WI38 (cell line): ENCODE results near the gene PCF11.
"Not testable (repeated sequence)": the region's sequence is repeated elsewhere in the genome, so short reads cannot be mapped to it uniquely, and the experiment has no call there.

Experiments used
- H3K4me3 ChIP-seq: 2 replicates; pipeline ENCODE4 v1.5.1; 2011; ENCODE audit warnings: low read depth, mild to moderate bottlenecking, control low read depth, low read length
- TF ChIP-seq, protein P1 (sequence below): IDR thresholded peaks from 2 replicates; pipeline ENCODE4 v1.5.1; 2012; ENCODE audit warnings: low read depth, mild to moderate bottlenecking, control low read depth, low read length

The PCF11 gene

DNA sequence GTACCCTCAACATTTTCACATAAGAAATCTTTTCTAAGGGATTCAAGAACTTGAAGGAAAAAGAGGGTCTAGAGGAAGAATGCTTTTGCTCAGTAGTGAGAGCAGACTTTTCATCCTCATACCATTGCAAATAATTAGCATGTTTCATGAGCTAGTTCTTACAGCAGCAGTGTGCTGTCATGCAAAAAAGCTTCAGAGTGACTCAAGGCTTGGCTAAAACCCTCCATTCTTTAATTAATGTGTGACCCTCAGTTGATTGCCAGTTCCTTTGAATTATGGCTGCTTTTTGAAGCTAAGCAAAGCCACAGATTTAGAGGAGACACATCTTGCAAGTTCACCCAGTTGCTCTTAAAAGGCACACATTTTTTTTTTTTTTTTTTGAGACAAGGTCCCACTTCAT, 36.6 kb upstream of the PCF11 start:
- TF ChIP-seq, protein P1, sequence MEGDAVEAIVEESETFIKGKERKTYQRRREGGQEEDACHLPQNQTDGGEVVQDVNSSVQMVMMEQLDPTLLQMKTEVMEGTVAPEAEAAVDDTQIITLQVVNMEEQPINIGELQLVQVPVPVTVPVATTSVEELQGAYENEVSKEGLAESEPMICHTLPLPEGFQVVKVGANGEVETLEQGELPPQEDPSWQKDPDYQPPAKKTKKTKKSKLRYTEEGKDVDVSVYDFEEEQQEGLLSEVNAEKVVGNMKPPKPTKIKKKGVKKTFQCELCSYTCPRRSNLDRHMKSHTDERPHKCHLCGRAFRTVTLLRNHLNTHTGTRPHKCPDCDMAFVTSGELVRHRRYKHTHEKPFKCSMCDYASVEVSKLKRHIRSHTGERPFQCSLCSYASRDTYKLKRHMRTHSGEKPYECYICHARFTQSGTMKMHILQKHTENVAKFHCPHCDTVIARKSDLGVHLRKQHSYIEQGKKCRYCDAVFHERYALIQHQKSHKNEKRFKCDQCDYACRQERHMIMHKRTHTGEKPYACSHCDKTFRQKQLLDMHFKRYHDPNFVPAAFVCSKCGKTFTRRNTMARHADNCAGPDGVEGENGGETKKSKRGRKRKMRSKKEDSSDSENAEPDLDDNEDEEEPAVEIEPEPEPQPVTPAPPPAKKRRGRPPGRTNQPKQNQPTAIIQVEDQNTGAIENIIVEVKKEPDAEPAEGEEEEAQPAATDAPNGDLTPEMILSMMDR, result no peak
- no peak overlapping the region for H3K4me3 ChIP-seq

DNA sequence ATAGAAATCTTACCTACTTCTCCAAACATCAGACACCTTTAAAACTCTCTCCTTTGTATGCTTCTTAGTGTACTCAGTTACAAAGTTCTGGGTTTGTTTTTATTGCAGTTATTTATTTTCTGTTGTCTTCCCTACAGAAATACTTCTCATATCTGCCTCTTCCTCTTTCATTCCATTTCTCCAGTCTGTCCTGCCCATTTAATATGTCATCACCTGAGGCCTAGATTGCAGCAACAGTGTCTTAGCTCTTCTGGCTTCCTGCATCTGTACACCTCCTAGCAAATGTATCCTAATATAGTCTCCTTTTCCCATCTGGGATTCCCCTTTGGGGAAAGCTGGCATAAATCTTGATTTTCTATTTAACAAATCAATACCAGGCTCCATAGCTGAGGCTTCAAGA, 34.9 kb upstream of the PCF11 start:
- TF ChIP-seq, protein P1, result no peak
- no peak overlapping the region for H3K4me3 ChIP-seq

DNA sequence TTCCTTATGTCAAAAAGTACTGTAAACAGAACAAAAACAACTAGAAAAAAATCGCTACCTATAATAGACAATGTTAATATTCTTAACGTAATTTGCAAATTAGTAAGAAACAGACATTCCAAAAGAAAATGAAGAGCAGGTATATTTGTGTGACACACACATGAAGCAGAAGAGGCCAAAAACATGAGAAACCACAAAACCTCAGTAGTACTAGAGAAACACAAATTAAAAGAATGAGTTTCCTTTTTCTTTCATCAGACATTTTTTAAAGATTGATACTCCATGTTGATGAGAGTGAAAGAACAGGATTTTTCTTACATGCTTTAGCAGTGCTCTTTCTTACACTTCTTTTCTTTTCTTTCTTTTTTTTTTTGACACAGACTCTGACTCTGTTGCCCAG, 34.2 kb upstream of the PCF11 start:
- H3K4me3 ChIP-seq, result no peak overlapping the region

DNA sequence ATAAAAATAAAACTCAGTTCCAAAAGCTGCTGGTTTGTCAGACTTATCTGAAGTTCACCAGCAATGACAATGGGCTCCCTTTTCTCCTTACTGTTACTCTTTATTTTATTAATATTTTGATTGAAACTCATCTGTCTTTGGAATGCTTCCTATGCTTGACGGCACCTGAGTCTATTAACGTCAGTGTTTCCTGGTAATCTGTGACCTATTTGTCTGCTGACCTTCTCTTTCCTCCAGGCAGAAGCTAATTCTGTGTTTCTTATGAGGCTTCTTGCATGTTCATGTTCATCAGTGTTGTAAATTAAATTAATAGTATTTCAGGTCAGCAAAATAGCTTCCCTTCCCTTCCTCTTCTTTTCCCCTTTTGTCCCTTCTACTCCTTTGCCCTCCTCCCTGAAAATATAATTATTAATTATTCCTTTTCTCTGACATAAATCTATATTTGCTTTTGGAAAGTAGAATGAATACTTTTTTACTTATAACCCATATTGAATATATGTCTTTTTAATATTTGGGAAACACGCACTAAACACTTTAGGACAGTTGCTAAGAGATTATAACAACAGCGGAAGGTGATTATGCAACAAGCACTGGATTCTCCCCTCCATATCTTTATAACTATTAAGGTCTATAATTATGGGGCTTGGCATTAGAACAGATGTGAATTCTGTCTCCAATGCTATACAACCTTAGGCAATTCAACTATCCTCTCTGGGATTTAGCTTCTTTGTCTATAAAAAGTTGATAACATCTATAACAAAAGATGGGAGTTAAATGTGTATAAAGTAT, 32.1 kb upstream of the PCF11 start:
- TF ChIP-seq, protein P1, result no peak
- H3K4me3 ChIP-seq, result no peak overlapping the region

More for the DNA sequence above, 34.2 kb upstream of the PCF11 start:
- TF ChIP-seq, protein P1, result no peak

DNA sequence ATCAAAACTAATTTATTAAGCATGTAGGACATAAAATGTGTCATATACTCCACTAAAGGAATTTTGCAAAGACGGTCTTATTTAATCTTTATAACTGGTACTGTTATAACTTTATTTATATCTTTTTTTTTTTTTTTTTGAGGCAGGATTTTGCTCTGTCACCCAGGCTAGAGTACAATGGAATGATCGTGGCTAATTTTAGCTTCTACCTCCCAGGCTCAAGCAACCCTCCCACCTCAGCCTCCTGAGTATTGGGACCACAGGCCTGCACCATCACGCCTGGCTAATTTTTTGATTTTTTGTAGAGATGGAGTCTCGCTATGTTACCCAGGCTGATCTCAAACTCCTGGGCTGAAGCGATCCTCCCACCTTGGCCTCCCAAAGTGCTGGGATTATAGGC, 31.4 kb upstream of the PCF11 start:
- no peak overlapping the region for H3K4me3 ChIP-seq
- TF ChIP-seq, protein P1, result no peak

DNA sequence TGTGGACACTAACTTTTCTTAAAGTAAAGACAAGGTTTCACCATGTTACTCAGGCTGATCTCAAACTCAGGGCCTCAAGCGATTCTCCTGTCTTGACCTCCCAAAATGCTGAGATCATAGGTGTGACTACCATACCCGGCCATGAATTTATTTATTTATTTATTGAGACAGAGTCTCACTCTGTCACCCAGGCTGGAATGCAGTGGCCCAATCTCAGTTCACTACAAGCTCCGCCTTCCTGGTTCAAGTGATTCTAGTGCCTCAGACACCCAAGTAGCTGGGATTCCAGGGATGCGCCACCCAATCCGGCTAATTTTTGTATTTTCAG, 29.7 kb upstream of the PCF11 start:
- no peak overlapping the region for H3K4me3 ChIP-seq
- TF ChIP-seq, protein P1, result no peak

DNA sequence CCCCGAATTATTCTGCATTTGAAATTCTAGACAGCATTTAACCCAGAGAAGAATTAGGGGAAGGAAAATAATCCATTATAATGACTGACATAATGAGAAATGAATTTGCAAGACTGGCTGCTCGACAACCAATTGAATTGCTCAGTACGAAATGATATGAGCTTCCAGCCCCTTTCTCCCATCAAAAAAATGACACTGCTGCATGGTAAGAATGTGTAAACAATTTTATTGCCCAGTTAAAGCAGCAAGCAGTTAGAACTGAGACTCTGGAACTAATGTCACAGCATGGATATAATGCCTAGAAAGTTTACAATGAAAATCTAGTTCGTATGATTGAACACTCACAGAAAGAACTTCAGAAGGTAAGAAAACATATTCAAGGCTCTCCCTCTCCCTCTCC, 24.7 kb upstream of the PCF11 start:
- H3K4me3 ChIP-seq, result no peak overlapping the region
- TF ChIP-seq, protein P1, result no peak

DNA sequence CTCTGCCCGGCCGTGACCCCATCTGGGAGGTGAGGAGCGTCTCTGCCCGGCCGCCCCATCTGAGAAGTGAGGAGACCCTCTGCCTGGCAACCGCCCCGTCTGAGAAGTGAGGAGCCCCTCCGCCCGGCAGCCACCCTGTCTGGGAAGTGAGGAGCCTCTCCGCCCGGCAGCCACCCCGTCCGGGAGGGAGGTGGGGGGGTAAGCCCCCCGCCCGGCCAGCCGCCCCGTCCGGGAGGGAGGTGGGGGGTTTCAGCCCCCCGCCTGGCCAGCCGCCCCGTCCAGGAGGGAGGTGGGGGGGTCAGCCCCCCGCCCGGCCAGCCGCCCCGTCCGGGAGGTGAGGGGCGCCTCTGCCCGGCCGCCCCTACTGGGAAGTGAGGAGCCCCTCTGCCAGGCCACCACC, 23.7 kb upstream of the PCF11 start:
- H3K4me3 ChIP-seq, result not testable (repeated sequence)
